Measurements from ENCODE around the gene KRT12.

The KRT12 gene

DNA sequence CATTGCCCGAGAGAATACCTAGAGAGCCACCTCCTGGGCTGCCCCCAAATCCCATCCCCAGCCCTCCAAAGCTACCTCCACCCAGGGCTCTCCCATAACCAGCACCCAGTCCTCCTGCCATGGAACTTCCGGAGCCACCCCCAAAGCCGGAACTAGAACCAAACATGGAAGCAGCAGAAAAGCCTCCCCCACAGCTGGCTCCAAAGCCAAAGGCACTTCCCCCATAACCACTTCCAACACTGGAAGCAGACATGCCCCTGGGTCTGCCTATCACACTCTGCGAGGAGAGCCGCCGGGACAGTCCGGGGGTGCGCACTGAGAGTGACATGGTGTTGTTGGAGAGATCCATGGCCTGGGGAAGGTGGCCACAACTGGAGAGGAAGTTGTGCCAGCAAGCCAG lies at the start of gene KRT12:
Gene KRT12 (minus strand): TSS at position 386 of the 400 bp plus-strand sequence. CDS start 37 bp downstream, at position 349.
- DNase-seq, result no peak

DNA sequence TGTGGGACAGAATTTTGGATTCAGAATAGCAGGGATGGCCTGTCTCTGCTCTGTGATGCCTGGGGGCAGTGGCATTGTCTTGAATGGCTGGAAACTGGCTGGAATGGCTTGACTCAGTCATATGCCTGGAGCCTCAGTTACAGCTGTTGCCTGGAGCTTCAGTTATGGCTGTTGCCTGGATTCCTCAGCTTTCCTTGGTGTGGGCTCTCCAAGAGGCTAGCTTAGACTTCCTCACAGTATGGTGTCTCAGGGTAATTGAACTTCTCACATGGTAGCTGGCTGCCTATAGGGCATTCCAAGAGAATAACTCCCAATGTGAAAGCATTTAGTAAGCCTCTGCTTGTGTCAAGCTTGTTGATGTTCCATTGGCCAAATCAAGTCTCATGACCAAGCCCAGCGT lies 49.3 kb upstream of the KRT12 start:
- DNase-seq, result no peak

DNA sequence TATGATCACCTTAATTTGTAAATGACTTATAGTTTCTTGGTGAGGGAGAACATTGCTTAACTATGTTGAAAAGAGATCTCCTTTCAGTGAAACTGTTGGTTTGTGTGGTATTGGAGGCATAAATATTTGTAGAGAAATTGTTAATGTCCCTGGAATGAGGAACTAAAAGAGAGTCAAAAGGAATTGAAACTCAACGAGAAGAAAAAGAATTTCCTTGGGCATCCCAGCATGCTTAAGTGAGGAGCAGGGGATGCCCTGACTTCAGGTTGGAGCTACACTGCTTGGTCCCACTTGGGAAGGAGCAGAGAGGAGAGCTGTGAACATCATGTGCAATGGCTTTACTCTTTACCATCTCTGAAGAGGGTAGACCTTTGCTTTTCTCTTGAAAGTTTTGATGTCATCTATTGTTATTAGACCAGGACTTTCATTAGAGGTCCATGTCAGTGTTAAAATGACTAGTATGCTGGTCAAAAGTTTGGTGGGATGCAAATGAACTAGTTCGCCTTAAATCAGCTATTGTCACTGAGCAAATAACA lies 48.8 kb upstream of the KRT12 start:
- DNase-seq, result no peak

DNA sequence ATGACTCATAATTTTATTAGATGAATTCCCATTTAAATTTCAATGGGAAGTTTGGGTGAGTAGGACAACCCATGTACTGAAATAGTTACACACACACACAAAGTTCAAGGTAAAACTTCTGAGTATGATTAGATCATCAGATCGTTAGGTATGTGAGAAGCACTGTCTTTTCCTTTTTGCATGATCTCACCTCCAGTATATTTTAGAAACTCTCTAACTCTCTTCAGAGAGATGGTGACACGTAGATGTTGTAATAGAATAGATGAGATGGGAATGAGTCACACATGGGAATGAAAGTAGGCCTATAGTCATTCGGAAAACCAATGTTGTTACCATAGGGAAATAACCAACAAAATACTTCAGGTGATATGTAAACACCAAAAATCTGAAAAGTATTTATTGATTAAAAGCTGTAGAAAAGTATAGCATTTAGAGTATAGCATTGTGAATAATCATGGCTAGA lies 48.2 kb upstream of the KRT12 start:
- no peak for DNase-seq

DNA sequence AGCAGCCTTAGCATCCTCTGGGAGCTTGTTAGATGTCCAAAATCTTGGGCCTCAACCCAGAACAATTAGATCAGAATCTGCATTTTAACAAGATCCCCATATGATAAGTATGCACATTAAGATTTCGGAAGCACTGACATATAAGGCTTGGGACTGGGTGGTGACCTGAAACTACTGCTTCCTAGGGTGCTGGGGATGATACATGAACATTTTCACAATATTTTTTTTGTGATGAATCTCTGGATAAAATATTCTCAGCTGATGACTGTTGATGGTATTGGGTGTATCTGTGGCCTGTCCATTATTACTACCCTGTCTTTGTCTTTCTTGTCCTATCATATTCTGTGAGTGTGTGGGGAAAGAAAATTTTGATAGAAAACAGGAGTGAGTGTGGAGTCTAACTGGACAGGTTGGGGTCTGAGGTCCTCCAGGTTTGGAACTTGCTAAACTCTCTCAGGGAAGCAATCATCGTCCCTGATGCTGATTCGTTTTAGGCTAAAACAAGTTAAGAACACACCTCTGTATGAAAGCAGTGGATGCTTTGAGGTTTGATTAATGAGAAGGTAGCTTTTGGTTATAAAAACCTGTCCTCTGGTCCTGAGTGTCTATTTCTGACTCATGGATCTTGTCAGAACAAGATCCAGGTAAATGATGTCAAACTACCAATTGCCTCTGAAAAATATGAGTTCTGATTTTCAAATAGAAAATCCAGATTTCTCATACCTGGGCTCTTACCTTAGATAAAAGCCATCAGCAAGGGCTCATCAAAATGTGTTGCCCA lies 47.2 kb upstream of the KRT12 start:
- DNase-seq, result no peak

DNA sequence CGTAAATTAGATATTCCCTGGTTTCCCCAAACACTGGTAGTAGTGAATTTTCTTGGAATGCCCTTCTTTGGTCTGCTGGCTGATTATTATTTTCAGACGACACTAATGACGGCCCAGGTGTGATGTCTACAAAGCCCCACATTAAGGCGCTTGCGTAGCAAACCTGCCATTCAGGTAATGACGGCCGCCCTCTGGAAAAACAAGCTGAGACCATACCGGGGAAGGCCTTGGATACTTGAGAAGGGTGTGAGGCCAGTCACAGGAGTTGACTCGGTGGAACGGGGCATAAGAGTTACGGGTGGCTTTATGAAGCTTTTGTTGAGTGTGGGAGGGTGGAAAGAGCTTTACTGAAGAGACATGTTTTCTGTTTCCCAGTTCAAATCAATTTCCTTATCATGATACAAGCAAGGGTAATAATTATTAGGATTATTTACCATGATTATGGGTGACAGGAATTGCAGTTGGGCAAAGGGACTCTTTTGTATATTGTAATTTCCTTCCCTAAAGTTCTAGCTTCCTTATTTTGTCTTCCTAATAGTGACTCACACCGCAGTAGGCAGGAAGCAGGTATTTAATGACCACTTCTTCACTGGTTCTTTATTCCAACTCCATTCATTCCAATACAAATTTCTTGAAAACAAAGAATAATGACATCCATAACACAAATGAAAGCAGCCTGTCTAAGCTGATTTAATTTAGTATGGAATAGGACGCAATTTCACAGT lies 45.6 kb upstream of the KRT12 start:
- no peak for DNase-seq

DNA sequence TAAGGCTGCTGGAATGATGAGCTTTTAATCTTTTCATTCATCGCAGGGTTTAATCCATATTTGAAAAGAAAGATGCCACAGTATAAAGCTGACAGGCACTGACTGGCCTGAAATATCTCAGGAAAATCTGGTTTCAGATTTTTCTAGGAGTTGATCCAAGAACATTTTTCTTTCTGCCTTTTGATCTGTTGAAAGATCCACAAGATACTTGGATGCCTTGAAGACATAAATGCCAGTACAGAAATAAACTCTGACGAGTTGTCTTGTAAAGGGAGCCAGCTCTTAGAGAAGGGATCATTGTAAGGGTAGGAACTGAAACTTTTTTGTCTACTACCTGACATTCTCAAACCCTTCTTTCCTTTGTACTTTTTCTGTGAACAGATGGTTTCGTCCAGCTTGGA lies 43.4 kb upstream of the KRT12 start:
- DNase-seq, result no peak

DNA sequence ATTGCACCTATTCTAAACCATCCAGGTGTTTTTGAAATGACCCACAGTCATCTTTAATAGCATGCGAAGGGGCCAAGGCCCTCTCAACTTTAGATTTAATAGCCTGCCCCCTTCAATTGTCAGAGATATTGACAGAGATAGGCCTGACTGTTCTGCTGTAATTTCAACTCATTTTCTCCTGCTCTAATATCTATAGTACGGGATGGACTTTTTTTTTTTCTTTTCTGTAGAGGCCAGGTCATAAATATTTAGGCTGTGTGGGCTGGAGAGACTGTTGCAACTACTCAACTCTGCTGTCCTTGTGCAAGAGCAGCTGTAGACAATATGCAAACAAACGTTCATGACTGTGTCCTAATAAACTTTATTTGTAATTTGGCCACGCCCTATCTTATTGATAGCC lies 42.7 kb upstream of the KRT12 start:
- DNase-seq, result no peak

DNA sequence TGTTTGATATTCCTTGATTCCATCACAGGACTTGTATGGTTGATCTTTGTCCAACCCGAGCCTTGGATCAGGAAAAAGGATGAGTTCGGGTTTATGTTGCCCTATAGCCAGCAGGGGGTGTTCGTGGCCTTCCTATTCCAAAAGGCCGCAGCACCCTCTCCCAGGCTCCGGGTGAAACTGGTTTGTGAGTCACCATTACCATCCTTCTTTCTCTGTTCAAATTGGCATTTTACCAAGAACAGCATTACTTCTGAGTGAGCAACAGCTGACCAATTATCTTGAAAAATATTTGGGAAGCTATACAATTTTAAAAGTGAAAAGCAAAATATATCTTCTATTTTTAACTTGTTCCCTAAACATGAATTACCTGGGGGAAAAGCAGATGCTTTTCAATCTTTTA lies 42.3 kb upstream of the KRT12 start:
- peak; percentile 5 to 68 for DNase-seq

DNA sequence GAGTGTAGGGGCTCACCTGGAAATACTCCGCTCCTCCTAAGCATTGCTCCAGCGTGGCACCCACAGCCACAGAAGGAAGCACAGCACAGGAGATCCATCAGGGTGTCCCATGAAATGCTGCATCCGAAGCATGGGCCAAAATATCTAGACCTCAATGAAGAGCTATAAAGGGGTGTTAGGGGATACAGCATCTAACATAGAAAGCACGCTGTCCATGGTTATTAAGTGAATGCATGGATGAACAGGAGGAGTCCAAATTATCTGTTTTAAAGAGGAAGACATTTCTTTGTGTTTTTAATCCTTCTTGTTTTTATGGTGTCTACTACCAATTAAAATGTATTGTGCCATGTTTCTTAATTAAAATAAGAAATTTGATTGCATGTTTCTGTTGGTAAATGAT lies 39.6 kb upstream of the KRT12 start:
- DNase-seq, result no peak

DNA sequence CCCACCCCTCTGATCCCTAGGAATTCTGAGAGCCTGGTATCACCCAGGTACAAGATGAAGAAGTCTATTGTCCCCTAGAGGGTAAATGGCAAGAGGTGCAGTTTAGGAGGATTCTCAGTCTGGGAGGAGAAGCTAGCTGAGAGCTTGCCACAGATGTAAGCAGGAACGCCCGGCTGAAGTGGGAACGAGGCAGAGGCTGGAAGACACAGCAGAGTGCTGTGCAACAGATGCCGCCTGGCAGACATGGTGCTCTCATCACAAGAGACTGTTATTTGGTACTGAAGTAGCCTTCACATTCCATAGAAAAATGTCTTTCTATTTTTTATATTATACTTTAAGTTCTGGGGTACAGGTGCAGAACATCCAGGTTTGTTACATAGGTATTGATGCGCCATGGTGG lies 38.3 kb upstream of the KRT12 start:
- DNase-seq, result no peak

DNA sequence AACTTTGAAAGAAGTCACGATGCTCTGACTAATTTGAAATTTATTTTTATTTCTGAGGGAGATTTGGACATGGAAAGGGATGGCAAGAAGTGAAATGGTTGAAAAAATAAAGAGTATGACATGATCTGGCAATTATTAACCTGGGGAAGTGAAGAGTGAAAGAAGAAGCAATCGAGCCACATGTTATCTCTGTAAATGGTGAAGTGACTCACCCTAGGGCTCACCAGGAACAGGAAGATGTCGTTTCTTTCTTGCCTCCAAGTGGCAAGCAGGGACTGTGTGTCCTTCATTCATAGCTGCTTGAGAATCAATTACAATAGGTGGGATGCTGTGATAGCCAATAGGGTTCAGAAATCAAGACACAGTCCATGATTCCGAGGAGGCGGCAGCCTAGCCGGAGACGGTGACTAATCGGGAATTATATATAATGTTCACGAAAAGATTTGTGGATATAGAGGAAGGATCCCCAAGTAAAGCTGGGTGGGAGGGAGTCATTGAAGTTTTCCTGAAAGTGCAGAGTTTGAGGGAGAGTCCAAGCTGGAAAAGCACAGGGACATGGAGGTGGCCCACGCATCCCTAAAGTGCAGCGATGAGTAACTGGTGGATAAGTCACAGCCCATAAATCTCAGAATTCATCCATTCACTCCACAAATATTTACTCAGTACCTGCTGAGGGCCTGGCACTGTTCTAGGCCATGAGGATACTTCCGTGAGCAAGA lies 36.3 kb upstream of the KRT12 start:
- no peak for DNase-seq

DNA sequence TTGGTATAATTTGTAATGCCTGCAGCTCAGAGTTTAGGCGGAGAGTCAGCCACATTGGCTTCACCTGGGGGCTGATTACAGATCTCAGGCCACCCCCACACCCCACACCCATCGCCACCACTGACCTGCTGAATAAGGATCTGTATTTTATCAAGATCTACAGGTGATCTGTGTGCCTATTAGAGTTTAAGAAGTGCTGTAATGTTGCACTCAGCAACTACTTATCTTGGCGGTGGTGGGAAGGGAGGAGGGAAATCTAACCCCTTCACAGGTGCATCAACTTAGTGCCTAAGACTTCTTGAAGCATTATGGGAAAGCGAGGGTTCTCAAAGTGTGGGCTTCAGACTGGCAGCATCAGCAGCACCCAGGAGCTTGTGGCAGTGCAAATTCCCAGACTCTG lies 35.5 kb upstream of the KRT12 start:
- no peak for DNase-seq

DNA sequence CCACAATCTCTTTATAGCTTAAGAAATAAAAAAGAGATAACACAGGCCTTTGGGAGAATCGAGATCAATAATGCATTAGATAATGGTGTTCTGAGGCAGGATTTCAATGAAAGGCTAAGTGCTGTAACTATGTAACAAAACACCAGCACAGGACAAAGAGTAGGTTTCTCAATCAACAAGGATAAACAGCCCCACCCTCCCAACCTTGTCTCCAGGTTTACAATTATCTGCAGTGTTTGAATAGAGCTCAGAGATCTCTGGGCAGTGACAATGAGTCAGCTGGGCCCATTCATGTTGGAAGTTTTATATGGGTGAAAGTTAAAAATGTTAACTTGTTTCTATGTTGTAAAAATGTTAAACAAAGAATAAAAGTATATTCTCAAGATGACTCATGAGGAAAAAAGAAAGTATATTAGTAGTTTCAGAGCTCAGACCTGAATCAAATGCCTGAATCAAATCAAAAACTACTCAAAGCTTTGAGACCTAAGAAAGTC lies 35.0 kb upstream of the KRT12 start:
- no peak for DNase-seq

DNA sequence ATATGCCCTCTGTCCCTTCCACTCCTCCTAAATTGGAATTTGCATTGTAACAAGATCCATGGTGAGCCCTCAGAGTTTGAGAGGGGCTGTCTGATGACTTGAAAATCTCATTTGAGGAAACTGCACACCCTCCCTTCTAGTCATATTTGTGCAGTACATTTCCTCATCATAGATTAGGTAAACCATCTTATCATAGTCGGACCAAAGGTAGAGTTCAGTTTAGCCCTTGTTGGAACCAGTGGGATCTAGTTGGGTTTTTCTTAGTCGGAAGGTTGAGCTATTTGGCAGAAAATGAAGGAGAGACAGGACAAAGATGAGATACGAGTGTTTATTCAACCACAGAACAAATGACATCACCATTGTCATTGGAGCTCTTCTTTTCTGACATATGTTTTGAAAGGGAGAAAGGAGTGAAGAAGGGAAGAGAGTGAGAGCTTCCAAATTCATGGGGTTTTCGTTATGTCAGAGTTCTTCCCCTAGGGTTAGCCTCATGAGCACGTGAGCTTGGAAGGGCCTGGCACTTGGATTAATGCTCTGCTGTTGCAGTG lies 33.9 kb upstream of the KRT12 start:
- DNase-seq, result no peak

DNA sequence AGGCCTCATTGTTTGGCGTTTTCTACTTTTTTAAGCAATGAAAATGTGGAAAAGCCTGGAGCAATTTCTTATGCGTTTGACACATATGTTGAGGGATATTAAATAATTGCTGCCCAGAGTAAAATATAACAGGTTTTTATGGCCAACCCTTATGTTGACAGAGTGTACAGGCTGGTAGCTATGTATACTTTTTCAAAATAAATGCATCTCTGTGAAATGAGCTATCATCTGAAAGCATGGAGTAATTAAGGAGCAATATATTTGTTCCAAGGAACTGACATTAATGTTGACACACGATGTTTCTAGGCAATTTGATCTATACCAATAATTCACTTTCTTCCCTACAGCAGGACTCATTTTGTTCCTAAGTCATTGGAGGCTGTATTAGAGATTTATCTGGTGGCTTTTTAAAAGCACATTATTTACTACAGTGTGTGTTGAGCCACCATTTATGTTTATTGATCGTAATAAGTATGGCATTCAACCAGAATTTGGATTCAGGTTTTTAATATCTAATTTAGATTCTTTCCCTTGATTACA lies 30.0 kb upstream of the KRT12 start:
- DNase-seq, result no peak

DNA sequence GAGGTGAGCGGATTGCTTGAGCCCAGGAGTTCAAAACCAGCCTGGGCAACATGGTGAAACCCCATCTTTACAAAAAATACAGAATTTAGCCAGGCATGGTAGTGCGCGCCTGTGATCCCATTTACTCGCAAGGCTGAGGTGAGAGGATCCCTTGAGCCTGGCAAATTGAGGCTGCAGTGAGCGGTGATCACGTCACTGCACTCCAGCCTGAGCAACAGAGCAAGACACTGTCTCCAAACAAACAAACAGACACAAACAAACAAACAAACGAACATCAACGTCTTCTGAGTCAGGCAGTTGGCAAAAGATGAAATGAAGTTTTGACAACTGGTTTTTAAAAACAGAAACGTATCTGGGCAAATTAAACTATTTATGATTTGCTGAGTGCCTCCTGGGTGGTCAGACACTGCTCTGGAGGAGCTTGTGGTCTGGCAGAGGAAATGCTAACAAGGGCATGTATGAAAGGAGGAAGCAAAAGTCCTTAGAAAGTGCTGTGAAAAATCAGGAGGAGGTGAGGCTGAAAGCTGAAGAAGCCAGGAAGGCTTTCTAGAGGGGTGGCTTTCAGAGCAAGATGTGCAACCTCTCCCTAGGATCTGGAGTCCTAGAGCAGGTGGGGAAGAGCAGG lies 28.2 kb upstream of the KRT12 start:
- no peak for DNase-seq

DNA sequence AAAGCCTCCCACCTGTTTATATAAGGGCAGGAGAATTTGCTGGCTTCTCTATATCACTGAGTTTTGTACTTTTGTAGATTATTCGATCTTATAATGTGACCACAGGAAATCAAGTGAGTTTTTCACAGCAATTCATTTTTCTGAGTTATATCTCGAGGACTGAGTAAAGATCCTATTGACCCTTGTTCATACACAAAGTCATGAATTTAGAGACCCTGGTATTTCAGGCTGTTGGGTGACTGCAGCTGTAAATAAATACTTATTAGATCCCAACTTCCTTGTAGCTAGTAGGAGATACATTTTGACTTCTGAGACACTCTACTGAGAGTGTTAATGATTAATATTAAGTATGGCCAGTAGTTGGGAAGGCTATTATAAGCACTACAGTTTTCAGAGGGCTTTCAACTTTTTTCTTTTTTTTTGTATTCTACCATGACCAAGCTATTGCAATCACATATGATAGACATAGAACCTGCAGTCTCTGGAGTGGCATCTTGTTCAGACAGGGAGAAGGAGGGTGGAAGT lies 21.2 kb upstream of the KRT12 start:
- DNase-seq, result no peak

DNA sequence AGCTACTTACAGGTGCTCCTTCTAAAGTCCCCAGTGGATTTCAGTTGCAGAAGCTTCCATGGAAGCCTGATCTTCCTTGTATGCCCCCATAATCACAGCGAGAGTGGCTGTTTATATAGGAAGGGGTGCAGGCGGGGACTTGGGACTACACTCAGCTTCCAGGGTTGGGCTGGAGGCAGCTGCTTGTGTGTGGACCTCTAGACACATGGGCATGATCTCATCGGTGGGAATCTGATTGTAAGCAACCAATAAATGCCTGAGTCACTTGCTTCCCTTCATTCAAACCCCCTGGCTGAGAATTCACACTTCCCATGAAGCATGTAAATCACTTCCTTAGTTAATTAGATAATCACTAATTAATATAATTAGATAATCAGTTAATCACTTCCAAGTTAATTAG lies 19.1 kb upstream of the KRT12 start:
- no peak for DNase-seq

DNA sequence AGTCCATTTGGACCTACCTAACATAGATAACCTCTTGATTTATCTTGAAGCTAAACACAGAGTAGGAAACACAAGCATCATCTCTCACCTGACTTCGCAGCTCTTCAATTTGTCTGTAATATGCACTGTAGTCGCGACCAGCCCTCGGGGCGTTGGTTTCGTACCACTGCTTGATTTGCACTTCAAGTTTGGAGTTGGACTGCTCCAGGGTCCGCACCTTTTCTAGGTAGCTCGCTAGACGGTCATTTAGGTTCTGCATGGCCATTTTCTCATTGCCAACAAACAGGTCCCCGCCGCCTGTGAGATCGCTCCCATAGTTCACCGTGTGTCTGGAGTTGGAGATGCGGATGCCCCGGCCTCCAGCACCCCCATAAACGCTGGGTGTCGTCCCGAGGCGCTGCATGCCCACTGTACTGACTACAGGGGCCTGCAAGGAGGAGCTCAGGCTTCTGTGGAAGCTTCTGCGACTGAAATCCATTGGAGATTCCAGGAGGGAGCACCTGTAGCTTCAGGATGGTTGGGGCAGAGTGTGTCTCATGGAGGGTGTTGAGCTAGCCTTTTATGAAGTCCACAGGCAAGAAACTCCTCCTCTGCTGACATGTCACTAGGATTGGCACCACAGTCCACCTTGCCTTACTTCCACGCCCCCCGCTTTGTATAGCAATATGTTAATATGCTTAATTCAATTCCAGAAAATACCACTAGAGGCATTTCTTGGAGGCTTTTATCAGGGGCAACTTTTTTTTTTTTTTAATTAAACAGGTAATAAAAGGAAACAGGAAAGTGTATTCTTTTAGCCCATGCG lies 17.9 kb upstream of the KRT12 start, which contains the start of gene KRT20:
Gene KRT20 (minus strand): TSS at position 535 of the 805 bp plus-strand sequence. CDS start 57 bp downstream, at position 478.
- DNase-seq, result no peak

Measured in NCI-H524 (cell line).